HCT116 (cell line): ENCODE measurements around the gene TACC3. TPM values are rescaled to one million over a fixed set of nuclear protein-coding genes. Genes with fewer than 3 reads are reported as not detected.

Experiments
- ATAC-seq: fragments of 200-7000 bp; cut with Tn5 transposase; 2 replicates; pipeline ENCODE4 v1.9.1; 2020; ENCODE audit warnings: mild to moderate bottlenecking, moderate library complexity
- BruUV-seq: library from RNA; stranded (reverse); fragments of 400-500 nt; replicated peaks from 2 replicates; lab custom pipeline; 2021; lab: Mats Ljungman, UMichigan
- CTCF ChIA-PET: fragments of 300-600 bp; sonication (Branson Sonifier 250); formaldehyde crosslinking; loops from one replicate; lab custom pipeline; 2021; ENCODE audit warnings: antibody characterized with exemption; lab: Charles Lee
- POLR2A ChIA-PET: fragments of 300-600, 350-600 bp; sonication (Branson Sonifier 250); formaldehyde crosslinking; loops from one replicate; lab custom pipeline; 2021; ENCODE audit warnings: antibody characterized with exemption; lab: Charles Lee
- RAD21 ChIA-PET, 2 experiments: fragments of 300-600 bp; sonication (Branson Sonifier 250); formaldehyde crosslinking; loops; one replicate each; lab custom pipeline; 2023; ENCODE audit warnings: low total read pairs in 2 of 2; ENCODE audit not compliant: uncharacterized antibody in 2 of 2, unreplicated experiment in 2 of 2, low non-redundant PET in 1 of 2; lab: Charles Lee
- DNase-seq: peaks from one replicate; pipeline ENCODE4 v3.0.0-alpha.2; 2010; ENCODE audit warnings: low read depth, low spot score
- H2AFZ ChIP-seq: fragments of 200-600 bp; shearing (Covaris generic), sonication (generic); 2 replicates; pipeline ENCODE4 v1.6.1; 2017; ENCODE audit warnings: low read depth, mixed run types, mixed read lengths, antibody characterized with exemption, low read length; ENCODE audit not compliant: poor library complexity, severe bottlenecking
- H3K27ac ChIP-seq: 2 replicates; pipeline ENCODE4 v1.5.1; 2012; ENCODE audit warnings: low read depth, low read length
- H3K27me3 ChIP-seq: fragments of 200-600 bp; sonication (generic); 2 replicates; pipeline ENCODE4 v1.6.1; 2016; ENCODE audit warnings: mixed run types, low read length, mixed read lengths; ENCODE audit not compliant: insufficient read depth
- H3K36me3 ChIP-seq, 2 experiments: fragments of 200-500 bp in 1 of 2; fragments of 200-600 bp in 1 of 2; sonication (Bioruptor generic) in 1 of 2; sonication (generic) in 1 of 2; 2 replicates each; pipeline versions ENCODE4 v1.5.1 to v1.6.1; 2014 to 2016; ENCODE audit warnings: low read length in 2 of 2, inconsistent platforms in 1 of 2, mixed read lengths in 1 of 2, mixed run types in 1 of 2; ENCODE audit not compliant: insufficient read depth in 2 of 2, control insufficient read depth in 1 of 2
- H3K4me1 ChIP-seq, 2 experiments: fragments of 200-600 bp in 1 of 2; sonication (generic) in 1 of 2; 2 replicates each; pipeline versions ENCODE4 v1.5.1 to v1.6.1; 2012 to 2017; ENCODE audit warnings: low read length in 2 of 2, inconsistent platforms in 1 of 2, mild to moderate bottlenecking in 1 of 2, mixed read lengths in 1 of 2, mixed run types in 1 of 2, moderate library complexity in 1 of 2; ENCODE audit not compliant: insufficient read depth in 2 of 2, control insufficient read depth in 1 of 2
- H3K4me2 ChIP-seq: fragments of 200-600 bp; sonication (generic); 2 replicates; pipeline ENCODE4 v1.6.1; 2017; ENCODE audit warnings: mixed run types, low read length, mixed read lengths
- H3K4me3 ChIP-seq, 2 experiments: fragments of 200-600 bp in 1 of 2; sonication (generic) in 1 of 2; replicated peaks in 1 of 2; 2 replicates each; pipeline ENCODE4 v1.5.1; 2011 to 2016; ENCODE audit warnings: low read length in 2 of 2, control low read depth in 1 of 2, low read depth in 1 of 2, mild to moderate bottlenecking in 1 of 2, mixed read lengths in 1 of 2, mixed run types in 1 of 2
- H3K79me2 ChIP-seq: fragments of 200-600 bp; sonication (generic); 2 replicates; pipeline ENCODE4 v1.6.1; 2017; ENCODE audit warnings: mild to moderate bottlenecking, mixed run types, low read length, moderate library complexity, mixed read lengths; ENCODE audit not compliant: insufficient read depth
- H3K9ac ChIP-seq: fragments of 200-600 bp; sonication (generic); 2 replicates; pipeline ENCODE4 v1.6.1; 2016; ENCODE audit warnings: low read length, mixed read lengths
- H3K9me2 ChIP-seq: fragments of 200-600 bp; sonication (generic), shearing (Covaris generic); 2 replicates; pipeline ENCODE4 v1.6.1; 2017; ENCODE audit warnings: mixed run types, mild to moderate bottlenecking, moderate library complexity; ENCODE audit not compliant: insufficient read depth
- H3K9me3 ChIP-seq, 2 experiments: fragments of 200-500 bp in 1 of 2; fragments of 200-600 bp in 1 of 2; sonication (Bioruptor generic) in 1 of 2; sonication (generic) in 1 of 2; 2 replicates each; pipeline ENCODE4 v1.6.1; 2014 to 2017; ENCODE audit warnings: low read length in 2 of 2, mixed read lengths in 2 of 2, inconsistent platforms in 1 of 2, low read depth in 1 of 2, mild to moderate bottlenecking in 1 of 2, mixed run types in 1 of 2, moderate library complexity in 1 of 2; ENCODE audit not compliant: control insufficient read depth in 1 of 2, insufficient read depth in 1 of 2
- H4K20me1 ChIP-seq: fragments of 200-600 bp; sonication (generic), shearing (Covaris generic); 2 replicates; pipeline ENCODE4 v1.6.1; 2017; ENCODE audit warnings: mixed run types, mild to moderate bottlenecking, moderate library complexity; ENCODE audit not compliant: insufficient read depth
- EGR1 ChIP-seq: IDR thresholded peaks from 2 replicates; pipeline ENCODE4 v1.6.1; 2012; ENCODE audit warnings: low read depth
- ELF1 ChIP-seq: IDR thresholded peaks from 2 replicates; pipeline ENCODE4 v1.6.1; 2012; ENCODE audit warnings: low read depth, borderline replicate concordance
- FOSL1 ChIP-seq: IDR thresholded peaks from 2 replicates; pipeline ENCODE4 v1.6.1; 2012; ENCODE audit warnings: low read depth
- TCF7L2 ChIP-seq: IDR thresholded peaks from 2 replicates; pipeline ENCODE4 v1.7.0; 2011; ENCODE audit warnings: borderline replicate concordance, inconsistent platforms; ENCODE audit not compliant: insufficient read depth, insufficient read length; ENCODE audit errors: extremely low read depth
- ZFX ChIP-seq: fragments of 450-650 bp; IDR thresholded peaks from 2 replicates; pipeline ENCODE4 v1.6.1; 2017
- intact Hi-C: fragments of 100-400 bp; cut with micrococcal nuclease; formaldehyde crosslinking; loops from 2 replicates; pipeline ENCODE4 v1.10.0; 2022
- total RNA-seq: library from RNA; stranded (reverse); gene quantifications from one replicate; pipeline ENCODE4 v1.2.1, GENCODE V29; 2021; ENCODE audit not compliant: unreplicated experiment

TACC3 gene
- total RNA-seq, 1 experiment from 2014 or later: 106 TPM

DNA sequence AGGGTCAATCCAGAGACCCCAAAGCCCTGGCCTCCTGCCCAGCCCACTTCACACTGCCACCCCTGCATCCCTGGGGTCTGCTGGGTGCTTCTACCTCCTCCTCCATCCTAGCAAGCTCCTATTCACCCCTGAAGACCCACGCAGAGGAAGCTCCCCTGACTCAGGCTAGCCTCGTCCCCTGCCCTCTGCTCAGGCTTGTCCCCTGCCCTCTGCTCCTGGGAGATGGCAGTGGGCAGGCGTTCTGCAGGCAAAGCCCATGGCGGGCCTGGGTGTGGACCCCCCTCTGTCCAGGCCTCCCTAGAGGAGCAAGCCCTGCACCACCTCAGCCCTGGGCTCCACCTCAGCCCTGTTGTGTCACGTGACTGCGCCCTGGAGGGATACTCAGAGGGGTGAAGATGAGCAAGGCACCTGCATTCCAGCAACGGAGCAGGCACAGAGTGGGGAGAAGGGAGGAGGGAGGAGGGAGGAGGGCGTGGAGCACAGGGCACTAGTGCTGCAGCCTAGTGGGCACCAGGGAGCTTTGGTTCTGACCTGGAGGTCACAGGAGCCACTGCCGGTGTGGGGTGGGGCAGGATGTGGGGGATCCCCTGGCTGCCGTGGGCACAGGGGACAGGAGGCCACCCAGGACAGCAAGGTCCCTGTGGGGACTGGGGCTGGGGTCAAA, 44.2 kb downstream of the TACC3 start (continued):
- no peak for TF ChIP-seq FOSL1

DNA sequence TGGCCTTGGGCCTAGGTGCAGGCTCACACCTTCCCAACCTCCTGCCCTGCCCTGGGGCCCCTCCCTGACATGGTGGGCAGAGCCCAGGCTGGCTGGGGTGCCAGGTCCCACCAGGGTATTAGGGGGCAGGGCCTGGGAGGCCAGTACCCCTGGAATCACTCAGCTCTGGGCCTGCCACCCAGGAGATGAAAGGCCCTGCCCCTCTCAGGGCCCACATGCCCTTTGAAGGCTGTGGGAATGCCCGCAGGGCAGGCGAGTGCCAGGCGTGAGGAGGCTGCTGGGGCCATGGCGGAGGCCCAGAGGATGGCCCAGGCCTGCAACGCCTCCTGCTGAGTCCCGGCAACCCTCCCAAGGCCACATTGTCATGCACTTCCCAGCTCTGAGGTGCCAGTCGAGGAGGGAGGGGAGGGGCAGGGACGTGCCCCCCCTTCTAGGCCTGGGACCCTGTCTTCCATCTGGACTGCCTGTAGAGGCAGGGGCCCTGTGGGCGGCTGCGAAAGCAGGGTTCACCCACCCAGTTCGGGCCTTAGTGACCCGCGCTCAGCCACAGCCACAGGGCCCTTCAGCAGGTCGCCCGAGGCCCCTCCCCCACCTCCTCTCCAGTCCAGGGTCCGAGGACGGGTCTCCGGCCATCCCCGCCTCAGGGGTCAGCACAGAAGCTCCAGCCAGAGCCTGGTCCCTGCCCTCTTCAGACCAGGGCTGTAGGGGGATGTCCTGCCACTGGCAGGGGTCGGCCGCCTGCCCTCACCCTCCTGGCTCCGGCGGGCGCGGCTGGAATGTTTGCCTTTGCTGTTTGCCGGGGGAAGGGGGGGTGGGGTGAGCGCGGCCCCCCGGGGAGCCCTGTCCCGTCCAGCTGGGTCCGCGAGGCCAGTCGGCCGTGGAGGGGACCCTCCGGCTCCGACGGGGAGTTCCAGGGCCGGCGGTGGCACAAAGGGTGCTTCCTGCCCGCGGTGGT, 45.1 kb downstream of the TACC3 start:
- no peak for DNase-seq
- Histone ChIP-seq H3K4me1 (peaks cover 43 to 44% of the 10 kb centered on the region in 2 experiments), H2AFZ (no peak overlapping the region), H4K20me1 (no peaks in the 10 kb centered on the region), H3K36me3 (no peaks in the 10 kb centered on the region), H3K27me3 (no peaks in the 10 kb centered on the region), H3K4me2 (peak overlapping the region; percentile 75), H3K79me2 (no peaks in the 10 kb centered on the region), H3K27ac (peak overlapping the region; percentile 63; the same call in 1 of the 2 replicates), H3K4me3 (peak overlapping the region; percentile 24 to 50), H3K9me2 (no peaks in the 10 kb centered on the region), H3K9me3 (no peaks in the 10 kb centered on the region), H3K9ac (peak overlapping the region; percentile 43)
- RAD21 ChIA-PET: no interaction called here
- TF ChIP-seq ZFX (peak; percentile 74), ELF1 (no peak), TCF7L2 (peak; percentile 90), EGR1 (no peak)
- intact Hi-C loops: no loop called here
- BruUV-seq: no TSS peak
- CTCF ChIA-PET: interaction anchor here (0.7 kb wide), 1 partner anchor 42 kb away, joined by 3 read pairs; no protein-coding TSS in a partner anchor
- POLR2A ChIA-PET: no interaction called here
- ATAC-seq: peak; percentile 25
